OCI-LY7 (cell line): Measurements from ENCODE around the gene UBQLN1. TPM values are rescaled to one million over a fixed set of nuclear protein-coding genes. Genes with fewer than 3 reads are reported as not detected.
A peak's percentile ranks its signal among the peaks of the same experiment; 100 is the strongest.

Experiments used
- BruUV-seq: library from RNA; stranded (reverse); fragments of 400-500 nt; replicated peaks from 2 replicates; lab custom pipeline; 2021; lab: Mats Ljungman, UMichigan
- CTCF ChIA-PET: fragments of 300-600 bp; sonication (Branson Sonifier 250); formaldehyde crosslinking; loops from one replicate; lab custom pipeline; 2022; ENCODE audit warnings: antibody characterized with exemption; ENCODE audit not compliant: unreplicated experiment; lab: Charles Lee
- POLR2A ChIA-PET: fragments of 300-600 bp; sonication (Branson Sonifier 250); formaldehyde crosslinking; loops from one replicate; lab custom pipeline; 2022; ENCODE audit warnings: antibody characterized with exemption; lab: Charles Lee
- DNase-seq: peaks from one replicate; pipeline ENCODE4 v3.0.0-alpha.2; 2015; ENCODE audit warnings: low spot score
- H2AFZ ChIP-seq: fragments of 200-600 bp; sonication (generic), shearing (Covaris generic); 2 replicates; pipeline ENCODE4 v1.6.1; 2014; ENCODE audit warnings: mild to moderate bottlenecking, antibody characterized with exemption, low read length, moderate library complexity
- H3K27ac ChIP-seq: fragments of 200-600 bp; sonication (generic); 2 replicates; pipeline ENCODE4 v1.5.1; 2014; ENCODE audit warnings: mixed run types, low read depth, mild to moderate bottlenecking, moderate library complexity, low read length, inconsistent platforms; ENCODE audit not compliant: poor library complexity, severe bottlenecking
- H3K36me3 ChIP-seq: fragments of 200-600 bp; sonication (generic); 2 replicates; pipeline ENCODE4 v1.6.1; 2014; ENCODE audit warnings: mild to moderate bottlenecking, antibody characterized with exemption, low read length, moderate library complexity, mixed read lengths; ENCODE audit not compliant: insufficient read depth
- H3K4me1 ChIP-seq: fragments of 200-600 bp; sonication (generic); 2 replicates; pipeline ENCODE4 v1.5.1; 2014; ENCODE audit warnings: mild to moderate bottlenecking, low read length; ENCODE audit not compliant: insufficient read depth, poor library complexity, severe bottlenecking
- H3K4me2 ChIP-seq: fragments of 200-600 bp; sonication (generic); 2 replicates; pipeline ENCODE4 v1.6.1; 2014; ENCODE audit warnings: mild to moderate bottlenecking, low read length
- H3K4me3 ChIP-seq: fragments of 200-600 bp; sonication (generic); 2 replicates; pipeline ENCODE4 v1.5.1; 2014; ENCODE audit warnings: mild to moderate bottlenecking, low read depth, low read length; ENCODE audit not compliant: poor library complexity, severe bottlenecking
- H3K79me2 ChIP-seq: fragments of 200-600 bp; sonication (generic); 2 replicates; pipeline ENCODE4 v1.6.1; 2016; ENCODE audit warnings: low read depth, mild to moderate bottlenecking, low read length, moderate library complexity, mixed read lengths; ENCODE audit not compliant: insufficient read depth
- H3K9me2 ChIP-seq: fragments of 200-600 bp; sonication (generic); 2 replicates; pipeline ENCODE4 v1.6.1; 2016; ENCODE audit warnings: mild to moderate bottlenecking, low read length, mixed read lengths; ENCODE audit not compliant: insufficient read depth
- H3K9me3 ChIP-seq: fragments of 200-600 bp; sonication (generic); 2 replicates; pipeline ENCODE4 v1.6.1; 2014; ENCODE audit warnings: mild to moderate bottlenecking, mixed run types, low read length, mixed read lengths
- H4K20me1 ChIP-seq: fragments of 200-600 bp; sonication (generic); 2 replicates; pipeline ENCODE4 v1.6.1; 2014; ENCODE audit warnings: mild to moderate bottlenecking, antibody characterized with exemption, low read length, moderate library complexity, mixed read lengths; ENCODE audit not compliant: insufficient read depth
- CTCF ChIP-seq: fragments of 200-600 bp; sonication (generic); conservative IDR thresholded peaks from 2 replicates; pipeline ENCODE4 v1.5.1; 2014; ENCODE audit warnings: mild to moderate bottlenecking, antibody characterized with exemption, low read length, moderate library complexity, mixed read lengths
- EZH2phosphoT487 ChIP-seq: fragments of 200-600 bp; sonication (generic); IDR thresholded peaks from 2 replicates; pipeline ENCODE4 v1.6.1; 2018; ENCODE audit warnings: low read depth, borderline replicate concordance, mild to moderate bottlenecking, mixed run types, antibody characterized with exemption, low read length, moderate library complexity, mixed read lengths
- intact Hi-C: fragments of 100-400 bp; cut with micrococcal nuclease; formaldehyde crosslinking; loops from one replicate; pipeline ENCODE4 v1.10.0; 2022; ENCODE audit not compliant: unreplicated experiment
- total RNA-seq, 2 experiments: library from RNA; depleted of rRNA in 1 of 2; stranded (reverse); fragments of >200 nt in 1 of 2; shearing (Covaris generic) in 1 of 2; gene quantifications; 2 replicates each; pipeline ENCODE4 v1.2.3, GENCODE V29; 2014 to 2022

Gene UBQLN1
- total RNA-seq, 2 experiments from 2014 or later = 115 to 179 TPM

- BruUV-seq = no TSS peak
- POLR2A ChIA-PET = interaction anchor here (0.9 kb wide), 1 partner anchor 47 kb away, joined by 9 read pairs; no protein-coding TSS in a partner anchor
- DNase-seq = no peak
- no peak overlapping the region for H2AFZ ChIP-seq
- CTCF ChIA-PET = no interaction called here
- H3K4me2 ChIP-seq = no peak overlapping the region
- H3K9me2 ChIP-seq = no peaks in the 10 kb centered on the region
- peaks cover 75% of the 10 kb centered on the region for H3K36me3 ChIP-seq
- no peaks in the 10 kb centered on the region for H3K79me2 ChIP-seq
- intact Hi-C loops = no loop called here
- no peaks in the 10 kb centered on the region for H3K4me1 ChIP-seq
- no peak overlapping the region for H3K4me3 ChIP-seq
- H3K27ac ChIP-seq = no peak overlapping the region
- TF ChIP-seq EZH2phosphoT487 = no peak
- TF ChIP-seq CTCF = no peak
- no peaks in the 10 kb centered on the region for H4K20me1 ChIP-seq
- H3K9me3 ChIP-seq = peaks cover 6% of the 10 kb centered on the region; the same call in 1 of the 2 replicates
Observed at GRCh38 chr9:83651558-83651957, 56.2 kb downstream of the UBQLN1 start.

GRCh38 chr9:83649515-83649914, 58.2 kb downstream of the UBQLN1 start:
- no peak overlapping the region for H2AFZ ChIP-seq
- intact Hi-C loops = loop anchor here (2.0 kb wide), 1 partner anchor 29 kb away; no protein-coding TSS in a partner anchor
- H3K79me2 ChIP-seq = no peaks in the 10 kb centered on the region
- H3K9me2 ChIP-seq = no peaks in the 10 kb centered on the region
- POLR2A ChIA-PET = interaction anchor here (0.6 kb wide), 1 partner anchor 110 kb away, joined by 5 read pairs; no protein-coding TSS in a partner anchor
- H4K20me1 ChIP-seq = no peaks in the 10 kb centered on the region
- TF ChIP-seq CTCF (no peak), EZH2phosphoT487 (no peak)
- BruUV-seq = no TSS peak
- H3K4me3 ChIP-seq = no peak overlapping the region
- no peak overlapping the region for H3K27ac ChIP-seq
- H3K4me1 ChIP-seq = no peaks in the 10 kb centered on the region
- H3K9me3 ChIP-seq = peaks cover 6% of the 10 kb centered on the region; the same call in 1 of the 2 replicates
- DNase-seq = no peak
- no peak overlapping the region for H3K4me2 ChIP-seq
- CTCF ChIA-PET = interaction anchor here (0.5 kb wide), 1 partner anchor 85 kb away, joined by 3 read pairs; no protein-coding TSS in a partner anchor
- H3K36me3 ChIP-seq = peaks cover 55% of the 10 kb centered on the region

GRCh38 chr9:83649080-83649479, 58.7 kb downstream of the UBQLN1 start:
- Histone ChIP-seq H3K36me3 (peaks cover 51% of the 10 kb centered on the region), H3K4me1 (no peaks in the 10 kb centered on the region), H3K4me3 (no peak overlapping the region), H3K79me2 (no peaks in the 10 kb centered on the region), H3K27ac (no peak overlapping the region), H2AFZ (no peak overlapping the region), H3K9me3 (peaks cover 6% of the 10 kb centered on the region; the same call in 1 of the 2 replicates), H3K9me2 (no peaks in the 10 kb centered on the region), H4K20me1 (no peaks in the 10 kb centered on the region), H3K4me2 (no peak overlapping the region)
- peak; percentile 62 for DNase-seq
- BruUV-seq = no TSS peak
- intact Hi-C loops = loop anchor here (2.0 kb wide), 1 partner anchor 28 kb away; no protein-coding TSS in a partner anchor
- ChIA-PET CTCF (interaction anchor here (0.7 kb wide), 1 partner anchor 82 kb away, joined by 3 read pairs; no protein-coding TSS in a partner anchor), POLR2A (interaction anchor here (0.6 to 1.6 kb wide), 3 partner anchors 24 to 110 kb away, joined by 3 to 5 read pairs (median 4); partner anchors contain the start of gene UBQLN1)
- TF ChIP-seq CTCF = peak; percentile 78
- no peak for TF ChIP-seq EZH2phosphoT487
